HG03460 (cell line): ENCODE results near the gene TMUB1.
A peak's percentile ranks its signal among the peaks of the same experiment; 100 is the strongest.

Source experiments
- ATAC-seq: cut with Tn5 transposase; IDR thresholded peaks from one replicate; pipeline ENCODE4 v1.9.1; 2021; ENCODE audit not compliant: unreplicated experiment

TMUB1 gene

GRCh38 chr7:151071032-151071866 is 12.0 kb downstream of the TMUB1 start:
- no peak for ATAC-seq

- no peak for ATAC-seq
Measured at GRCh38 chr7:151070574-151070960, 12.7 kb downstream of the TMUB1 start.

GRCh38 chr7:151069841-151070573 is 13.3 kb downstream of the TMUB1 start:
- ATAC-seq, result no peak

- no peak for ATAC-seq
Measured at GRCh38 chr7:151068069-151068773, 15.1 kb downstream of the TMUB1 start.

GRCh38 chr7:151066273-151066974 is 16.9 kb downstream of the TMUB1 start:
- no peak for ATAC-seq

- ATAC-seq, result no peak
Measured at GRCh38 chr7:151065516-151065915, 17.8 kb downstream of the TMUB1 start.

GRCh38 chr7:151064993-151065392 is 18.3 kb downstream of the TMUB1 start:
- ATAC-seq, result no peak

GRCh38 chr7:151064454-151064853 is 18.8 kb downstream of the TMUB1 start:
- ATAC-seq, result no peak

GRCh38 chr7:151063212-151063561 is 20.1 kb downstream of the TMUB1 start:
- ATAC-seq, result no peak

GRCh38 chr7:151062399-151063211 is 20.7 kb downstream of the TMUB1 start:
- no peak for ATAC-seq

- no peak for ATAC-seq
Measured at GRCh38 chr7:151062111-151062398, 21.2 kb downstream of the TMUB1 start.

- ATAC-seq, result no peak
Measured at GRCh38 chr7:151061213-151062110, 21.8 kb downstream of the TMUB1 start.

GRCh38 chr7:151060416-151061212 is 22.7 kb downstream of the TMUB1 start:
- no peak for ATAC-seq

GRCh38 chr7:151060113-151060415 is 23.2 kb downstream of the TMUB1 start:
- no peak for ATAC-seq

GRCh38 chr7:151059367-151060112 is 23.8 kb downstream of the TMUB1 start, which contains the start of gene SLC4A2:
Gene SLC4A2, plus strand, starts transcription at chr7:151059589. Its CDS starts 2,399 bp downstream, at chr7:151061988.
- peak; percentile 28 for ATAC-seq

- no peak for ATAC-seq
Measured at GRCh38 chr7:151058781-151059366, 24.4 kb downstream of the TMUB1 start.

- peak; percentile 88 for ATAC-seq
Measured at GRCh38 chr7:151057989-151058780, 25.1 kb downstream of the TMUB1 start.
